GM12801 (cell line): ENCODE measurements around the gene NMRK2.

ENCODE experiments used
- CTCF ChIP-seq: IDR thresholded peaks from one replicate; pipeline ENCODE4 v1.5.1; 2011; ENCODE audit warnings: control low read depth; ENCODE audit not compliant: insufficient read length; ENCODE audit errors: extremely low read depth

The NMRK2 gene

GRCh38 chr19:3968556-3969434 lies 35.9 kb downstream of the NMRK2 start:
- no peak for TF ChIP-seq CTCF

GRCh38 chr19:3969435-3970312 lies 36.8 kb downstream of the NMRK2 start:
- no peak for TF ChIP-seq CTCF

GRCh38 chr19:3970313-3970807 lies 37.5 kb downstream of the NMRK2 start:
- no peak for TF ChIP-seq CTCF

DNA sequence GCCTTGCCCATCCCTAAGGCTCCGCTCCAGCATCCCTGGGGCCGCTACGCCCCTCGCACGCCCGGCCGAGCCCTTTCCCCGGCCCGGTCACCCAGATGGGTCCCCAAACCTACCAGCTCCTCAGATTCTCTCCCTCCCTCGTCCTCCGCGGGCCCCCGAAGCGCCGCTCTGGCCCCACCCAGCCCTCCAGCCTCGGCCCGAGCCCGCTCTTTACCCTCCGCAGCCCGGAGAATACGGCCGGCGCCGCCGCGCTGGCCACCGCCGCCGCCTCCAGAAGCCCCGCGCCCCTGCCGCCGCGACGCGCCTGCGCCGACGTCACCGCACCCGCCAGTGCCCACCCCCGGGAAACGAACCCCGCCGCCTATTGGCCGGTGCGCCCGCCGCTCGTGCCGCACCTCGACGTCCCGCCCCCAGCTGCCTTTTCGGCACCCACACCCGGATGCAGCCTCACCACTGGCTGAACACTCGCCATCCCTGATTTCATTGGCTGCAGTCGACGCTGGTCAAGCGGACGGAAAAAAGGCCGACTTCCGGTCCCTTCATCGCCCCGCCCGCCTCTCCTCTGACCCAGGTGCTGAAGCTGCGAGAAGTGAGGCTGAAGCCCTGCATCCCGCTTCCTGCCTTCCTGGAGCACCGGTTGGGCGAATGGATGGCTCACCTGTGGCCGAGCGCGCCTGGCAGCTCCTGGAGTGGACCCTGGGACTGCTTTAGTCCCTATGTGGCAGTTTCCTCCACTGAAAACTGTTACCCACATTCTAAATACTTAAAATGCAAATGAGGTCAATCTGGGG lies 38.1 kb downstream of the NMRK2 start, which contains the start of gene DAPK3:
DAPK3 (minus strand) TSS at position 292 of the 791 bp plus-strand sequence. CDS start 1,364 bp downstream, outside the sequence.
- TF ChIP-seq CTCF: no peak

DNA sequence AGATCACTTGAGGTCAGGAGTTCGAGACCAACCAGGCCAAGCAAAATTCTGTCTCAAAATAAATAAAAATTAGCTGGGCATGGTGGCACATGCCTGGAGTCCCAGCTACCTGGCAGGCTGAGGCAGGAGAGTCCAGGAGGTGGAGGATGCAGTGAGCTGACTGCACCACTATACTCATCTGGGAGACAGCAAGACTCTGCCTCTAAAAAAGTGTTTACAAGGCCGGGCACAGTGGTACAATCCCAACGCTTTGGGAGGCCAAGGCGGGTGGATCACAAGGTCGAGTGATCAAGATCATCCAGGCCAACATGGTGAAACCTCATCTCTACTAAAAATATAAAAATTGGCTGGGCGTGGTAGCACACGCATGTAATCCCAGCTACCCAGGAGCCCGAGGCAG lies 42.3 kb downstream of the NMRK2 start:
- TF ChIP-seq CTCF: no peak

DNA sequence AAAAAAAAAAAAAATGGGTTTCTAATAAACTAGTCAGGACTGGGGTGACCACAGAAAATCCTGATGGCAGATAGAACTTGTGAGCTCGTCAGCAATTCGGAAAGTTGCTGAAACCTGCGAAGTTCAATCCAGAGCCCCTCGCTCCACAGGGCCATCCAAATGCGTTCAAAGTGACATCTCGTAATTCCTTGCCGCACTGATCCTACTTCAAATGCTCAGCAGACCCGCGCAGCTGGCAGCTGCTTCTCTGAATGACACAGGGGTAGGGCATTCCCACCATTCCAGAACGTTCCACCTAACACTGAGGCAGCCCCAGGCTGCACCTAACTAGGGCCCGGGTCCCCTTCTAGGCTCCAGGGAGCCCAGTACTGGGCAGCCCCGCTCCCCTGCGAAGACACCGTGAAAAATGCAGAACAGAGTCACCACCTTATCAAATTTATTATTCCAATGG lies 42.8 kb downstream of the NMRK2 start:
- TF ChIP-seq CTCF: no peak
